OCI-LY1 (cell line): Measurements from ENCODE around the gene ISX.

ENCODE experiments used
- H2AFZ ChIP-seq: fragments of 200-600 bp; sonication (generic), shearing (Covaris generic); 2 replicates; pipeline ENCODE4 v1.6.0; 2014; ENCODE audit warnings: antibody characterized with exemption, mild to moderate bottlenecking, low read length
- H3F3A ChIP-seq: fragments of 200-600 bp; sonication (generic), shearing (Covaris generic); 2 replicates; pipeline ENCODE4 v1.6.0; 2014; ENCODE audit warnings: mild to moderate bottlenecking, antibody characterized with exemption, low read length, moderate library complexity; ENCODE audit not compliant: insufficient read depth
- H3K27ac ChIP-seq: fragments of 200-600 bp; sonication (generic); 2 replicates; pipeline ENCODE4 v1.5.1; 2014; ENCODE audit warnings: low read length, mixed run types, mild to moderate bottlenecking, low read depth; ENCODE audit not compliant: poor library complexity, severe bottlenecking
- H3K27me3 ChIP-seq: fragments of 200-600 bp; sonication (generic); 2 replicates; pipeline ENCODE4 v1.6.0; 2014; ENCODE audit warnings: antibody characterized with exemption, mild to moderate bottlenecking, low read length, moderate library complexity; ENCODE audit not compliant: insufficient read depth
- H3K36me3 ChIP-seq: fragments of 200-600 bp; sonication (generic); 2 replicates; pipeline ENCODE4 v1.6.1; 2014; ENCODE audit warnings: mild to moderate bottlenecking, antibody characterized with exemption, low read length, moderate library complexity, mixed read lengths; ENCODE audit not compliant: insufficient read depth
- H3K4me1 ChIP-seq: fragments of 200-600 bp; sonication (generic); 2 replicates; pipeline ENCODE4 v1.5.1; 2014; ENCODE audit warnings: mild to moderate bottlenecking, low read length, moderate library complexity; ENCODE audit not compliant: insufficient read depth, severe bottlenecking
- H3K4me2 ChIP-seq: fragments of 200-600 bp; sonication (generic), shearing (Covaris generic); 2 replicates; pipeline ENCODE4 v1.6.1; 2014; ENCODE audit warnings: low read length
- H3K4me3 ChIP-seq: fragments of 200-600 bp; sonication (generic); 2 replicates; pipeline ENCODE4 v1.5.1; 2014; ENCODE audit warnings: low read length, low read depth, mild to moderate bottlenecking, mixed read lengths; ENCODE audit not compliant: poor library complexity, severe bottlenecking
- H3K79me2 ChIP-seq: fragments of 200-600 bp; shearing (Covaris generic); 2 replicates; pipeline ENCODE4 v1.6.1; 2016; ENCODE audit warnings: mixed run types, low read length, mixed read lengths; ENCODE audit not compliant: insufficient read depth
- H3K9ac ChIP-seq: fragments of 200-600 bp; sonication (generic), shearing (Covaris generic); 2 replicates; pipeline ENCODE4 v1.6.1; 2014; ENCODE audit warnings: mild to moderate bottlenecking, low read length, mixed read lengths
- H3K9me2 ChIP-seq: fragments of 200-600 bp; sonication (generic), shearing (Covaris generic); 2 replicates; pipeline ENCODE4 v1.6.1; 2014; ENCODE audit warnings: low read depth, mild to moderate bottlenecking, low read length, mixed read lengths
- H3K9me3 ChIP-seq: fragments of 200-600 bp; shearing (Covaris generic); 2 replicates; pipeline ENCODE4 v1.6.1; 2014; ENCODE audit warnings: low read length, mixed read lengths
- H4K20me1 ChIP-seq: fragments of 200-600 bp; sonication (generic), shearing (Covaris generic); 2 replicates; pipeline ENCODE4 v1.6.0; 2016; ENCODE audit warnings: mild to moderate bottlenecking, low read length; ENCODE audit not compliant: insufficient read depth
- CTCF ChIP-seq: fragments of 200-600 bp; sonication (generic), shearing (Covaris generic); IDR thresholded peaks from 2 replicates; pipeline ENCODE4 v1.5.1; 2017; ENCODE audit warnings: mild to moderate bottlenecking, antibody characterized with exemption, low read length, moderate library complexity, mixed read lengths
- EZH2 ChIP-seq: fragments of 200-600 bp; sonication (generic), shearing (Covaris generic); IDR thresholded peaks from 2 replicates; pipeline ENCODE4 v1.8.0; 2017; ENCODE audit warnings: borderline replicate concordance, mixed run types, mild to moderate bottlenecking, antibody characterized with exemption, low read length, moderate library complexity, mixed read lengths

The ISX gene

GRCh38 chr22:35076630-35077029 lies 10.7 kb downstream of the ISX start:
- Histone ChIP-seq H3K36me3 (no peaks in the 10 kb centered on the region), H3K4me2 (no peak overlapping the region), H3K27ac (no peak overlapping the region)

GRCh38 chr22:35085621-35086020 lies 19.7 kb downstream of the ISX start:
- peaks cover 9% of the 10 kb centered on the region; the same call in 1 of the 2 replicates for H3K9me3 ChIP-seq
- H3K4me1 ChIP-seq = no peaks in the 10 kb centered on the region
- H3F3A ChIP-seq = no peaks in the 10 kb centered on the region
- H4K20me1 ChIP-seq = no peaks in the 10 kb centered on the region
- H3K27ac ChIP-seq = no peak overlapping the region
- no peak overlapping the region for H2AFZ ChIP-seq
- no peak overlapping the region for H3K4me3 ChIP-seq
- no peak overlapping the region for H3K4me2 ChIP-seq
- H3K27me3 ChIP-seq = no peaks in the 10 kb centered on the region
- peaks cover 5% of the 10 kb centered on the region; the same call in 1 of the 2 replicates for H3K36me3 ChIP-seq
- TF ChIP-seq CTCF (no peak), EZH2 (no peak)
- no peak overlapping the region for H3K9ac ChIP-seq
- H3K9me2 ChIP-seq = no peaks in the 10 kb centered on the region
- H3K79me2 ChIP-seq = no peaks in the 10 kb centered on the region

More at GRCh38 chr22:35076630-35077029, 10.7 kb downstream of the ISX start:
- no peaks in the 10 kb centered on the region for H4K20me1 ChIP-seq
- H3F3A ChIP-seq = no peaks in the 10 kb centered on the region
- H2AFZ ChIP-seq = no peak overlapping the region
- TF ChIP-seq EZH2 (no peak), CTCF (no peak)
- no peaks in the 10 kb centered on the region for H3K4me1 ChIP-seq
- H3K79me2 ChIP-seq = no peaks in the 10 kb centered on the region
- H3K9me2 ChIP-seq = no peaks in the 10 kb centered on the region
- H3K4me3 ChIP-seq = no peak overlapping the region
- no peaks in the 10 kb centered on the region for H3K9me3 ChIP-seq
- H3K27me3 ChIP-seq = no peaks in the 10 kb centered on the region
- no peak overlapping the region for H3K9ac ChIP-seq

- H4K20me1 ChIP-seq = no peaks in the 10 kb centered on the region
- TF ChIP-seq CTCF (no peak), EZH2 (no peak)
- no peaks in the 10 kb centered on the region for H3K9me2 ChIP-seq
- H3K4me3 ChIP-seq = no peak overlapping the region
- peaks cover 5% of the 10 kb centered on the region; the same call in 1 of the 2 replicates for H3K36me3 ChIP-seq
- no peak overlapping the region for H3K9ac ChIP-seq
- H3K27ac ChIP-seq = no peak overlapping the region
- H3F3A ChIP-seq = no peaks in the 10 kb centered on the region
- peaks cover 5% of the 10 kb centered on the region; the same call in 1 of the 2 replicates for H3K9me3 ChIP-seq
- H2AFZ ChIP-seq = no peak overlapping the region
- no peak overlapping the region for H3K4me2 ChIP-seq
- H3K27me3 ChIP-seq = no peaks in the 10 kb centered on the region
- H3K79me2 ChIP-seq = no peaks in the 10 kb centered on the region
- H3K4me1 ChIP-seq = no peaks in the 10 kb centered on the region
These were observed 23.2 kb downstream of the ISX start for GRCh38 chr22:35089139-35089538.
